Stimulated activated CD8-positive, alpha-beta memory T cell treated with anti-CD3 and anti-CD28 coated beads, Interleukin-12 subunit alpha, Interleukin-12 subunit beta, amount 100 ng/mL, for 24 hours (primary cell): ENCODE measurements around the gene NCK2.

Source experiments
- DNase-seq: peaks from one replicate; pipeline ENCODE4 v3.0.0-alpha.2; 2020; ENCODE audit errors: extremely low read depth

NCK2 gene

DNA sequence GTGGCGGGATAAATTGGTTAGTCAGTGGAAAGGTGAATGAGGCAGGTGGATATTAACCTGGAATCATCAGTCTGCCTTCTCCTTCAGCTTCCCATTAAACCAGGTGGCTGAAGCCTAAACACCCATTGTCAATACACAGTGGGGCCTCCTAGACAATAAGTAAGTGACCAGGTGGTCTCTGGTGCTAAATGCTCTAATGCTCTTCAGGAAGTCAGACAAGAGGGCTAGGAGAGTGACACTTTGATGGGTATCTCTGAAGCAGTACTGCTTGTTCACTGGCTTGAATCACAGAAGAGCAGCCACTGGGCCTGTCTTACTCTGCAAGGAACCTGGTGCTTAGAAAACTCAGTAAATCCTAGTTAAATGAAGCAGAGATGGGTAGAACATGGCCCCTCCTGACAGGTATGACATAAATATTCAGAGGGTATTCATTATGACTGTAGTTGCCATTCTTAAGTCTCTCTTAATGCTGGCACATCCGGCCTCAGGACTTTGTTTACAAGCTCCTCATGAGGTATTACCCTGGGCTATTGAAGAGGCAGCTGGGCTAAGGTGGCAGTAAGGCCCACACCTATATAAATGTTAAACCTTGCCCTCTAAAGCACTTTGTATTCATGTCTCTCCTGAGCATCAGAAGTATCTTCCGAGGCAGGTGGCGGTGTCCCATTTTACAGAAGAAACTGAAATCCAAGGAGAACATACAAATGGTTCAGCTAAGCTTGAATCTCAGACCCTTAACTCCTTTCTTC is 104.9 kb downstream of the NCK2 start:
- DNase-seq, result no peak

DNA sequence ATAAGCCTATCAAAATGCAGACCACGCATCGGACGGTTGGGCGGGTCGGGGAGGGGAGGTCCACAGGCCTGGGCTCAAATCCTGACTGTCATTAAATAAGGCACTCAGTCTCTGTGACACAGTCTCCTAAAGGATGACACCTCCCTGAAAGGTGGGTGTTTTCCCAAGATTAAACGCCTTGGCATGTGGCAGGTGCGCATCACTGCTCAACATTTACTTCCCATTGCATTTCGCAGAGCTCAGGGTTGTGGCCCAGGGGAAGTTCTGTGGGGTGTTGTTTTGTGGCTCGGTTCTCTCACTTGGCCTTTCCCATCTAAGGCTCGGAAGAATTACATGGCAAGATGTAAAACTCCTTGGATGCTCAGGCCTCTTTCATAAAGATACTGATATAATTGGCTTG is 107.4 kb downstream of the NCK2 start:
- no peak for DNase-seq

DNA sequence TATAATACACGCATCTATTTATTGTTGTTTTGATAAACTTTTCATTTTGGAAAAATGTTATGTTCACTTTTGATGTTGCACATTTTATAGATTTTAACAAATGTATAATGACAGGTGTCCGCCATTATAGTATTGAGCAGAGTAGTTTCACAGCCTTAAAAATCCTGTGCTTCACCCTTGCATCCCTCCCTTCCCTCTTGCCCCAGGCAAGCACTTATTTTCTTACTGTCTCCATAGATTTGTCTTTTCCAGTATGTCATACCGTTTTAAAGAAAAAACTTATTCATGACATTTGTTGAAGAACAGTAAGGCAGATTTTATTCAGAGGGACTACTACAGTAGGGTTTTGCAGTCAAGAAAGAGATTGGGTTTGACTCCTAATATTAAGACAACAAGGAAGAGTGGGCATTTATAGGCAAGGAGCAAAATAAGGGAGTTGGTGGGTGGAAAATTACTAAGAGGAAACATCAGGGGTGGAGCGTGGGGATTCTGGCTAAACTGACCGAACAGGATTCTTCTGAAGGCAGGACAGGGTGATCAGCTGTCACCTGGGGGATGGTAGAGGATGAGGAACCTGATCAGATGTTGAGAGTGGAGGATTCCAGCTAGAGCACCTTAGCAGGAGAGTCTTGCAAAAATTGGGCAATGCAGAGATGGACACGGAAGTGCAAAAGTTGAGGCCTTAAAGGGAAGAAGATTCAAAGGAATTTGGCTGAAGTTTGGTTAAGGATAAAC is 108.8 kb downstream of the NCK2 start:
- DNase-seq, result no peak

DNA sequence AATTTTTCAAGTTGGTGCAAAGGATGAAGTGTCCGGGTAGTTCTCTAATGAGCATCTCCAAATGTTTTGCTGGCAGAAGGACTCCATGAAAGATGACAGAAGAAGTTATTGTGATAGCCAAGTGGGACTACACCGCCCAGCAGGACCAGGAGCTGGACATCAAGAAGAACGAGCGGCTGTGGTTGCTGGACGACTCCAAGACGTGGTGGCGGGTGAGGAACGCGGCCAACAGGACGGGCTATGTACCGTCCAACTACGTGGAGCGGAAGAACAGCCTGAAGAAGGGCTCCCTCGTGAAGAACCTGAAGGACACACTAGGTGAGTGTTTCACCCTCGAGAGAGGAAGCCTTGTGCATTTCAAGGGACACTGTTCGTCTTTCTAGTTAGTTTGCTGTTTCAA is 110.3 kb downstream of the NCK2 start:
- no peak for DNase-seq

DNA sequence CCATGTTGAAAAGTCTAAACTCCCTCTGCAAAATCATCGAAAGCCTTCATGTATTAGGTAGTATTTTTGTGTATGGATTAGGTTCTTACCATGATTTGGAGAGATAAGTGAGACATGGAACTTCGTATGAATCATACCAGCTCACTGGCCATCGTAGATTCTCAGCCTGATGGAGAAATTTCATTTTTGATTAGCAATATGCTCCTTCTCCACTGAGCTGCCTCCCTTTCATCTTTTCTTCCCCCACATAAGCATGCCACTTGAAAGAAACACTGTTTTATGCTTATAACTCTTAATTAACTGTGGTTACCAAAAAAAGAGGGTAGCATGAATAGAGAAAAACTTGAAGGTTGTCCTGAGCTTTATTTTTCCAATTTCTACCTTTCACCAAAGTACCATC is 111.9 kb downstream of the NCK2 start:
- DNase-seq, result no peak

DNA sequence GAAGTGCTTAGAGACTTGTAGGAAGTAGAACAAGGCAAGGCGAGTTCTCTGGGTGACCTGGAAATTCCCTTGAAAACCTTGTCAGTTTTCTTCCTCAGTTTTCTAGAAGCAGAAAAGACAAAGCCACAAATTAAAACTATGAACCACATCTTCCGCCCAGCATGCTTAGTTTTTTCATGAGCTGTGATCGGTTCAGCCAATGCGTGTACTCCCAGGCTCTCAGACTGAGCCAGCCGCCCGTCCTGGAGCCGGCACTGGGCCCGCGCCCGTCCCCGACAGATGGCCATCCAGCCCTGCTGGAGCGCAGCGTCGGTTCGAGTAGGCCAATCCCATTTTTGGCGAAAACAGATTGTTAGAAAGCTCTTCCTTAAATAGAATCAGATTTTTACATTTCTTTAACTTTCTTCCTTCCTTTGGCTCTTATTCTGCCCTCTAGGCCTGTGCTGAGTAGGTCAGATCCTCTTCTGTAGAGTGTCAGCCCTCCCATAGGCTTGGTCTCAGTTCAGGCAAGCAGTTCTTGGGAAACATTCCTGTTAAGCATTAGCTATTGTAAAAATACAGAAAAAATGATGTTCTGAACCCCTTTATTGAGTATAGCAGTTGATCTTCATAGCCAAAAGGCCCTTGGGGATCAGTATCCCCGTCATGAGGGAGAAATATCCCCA is 112.5 kb downstream of the NCK2 start:
- DNase-seq, result no peak

DNA sequence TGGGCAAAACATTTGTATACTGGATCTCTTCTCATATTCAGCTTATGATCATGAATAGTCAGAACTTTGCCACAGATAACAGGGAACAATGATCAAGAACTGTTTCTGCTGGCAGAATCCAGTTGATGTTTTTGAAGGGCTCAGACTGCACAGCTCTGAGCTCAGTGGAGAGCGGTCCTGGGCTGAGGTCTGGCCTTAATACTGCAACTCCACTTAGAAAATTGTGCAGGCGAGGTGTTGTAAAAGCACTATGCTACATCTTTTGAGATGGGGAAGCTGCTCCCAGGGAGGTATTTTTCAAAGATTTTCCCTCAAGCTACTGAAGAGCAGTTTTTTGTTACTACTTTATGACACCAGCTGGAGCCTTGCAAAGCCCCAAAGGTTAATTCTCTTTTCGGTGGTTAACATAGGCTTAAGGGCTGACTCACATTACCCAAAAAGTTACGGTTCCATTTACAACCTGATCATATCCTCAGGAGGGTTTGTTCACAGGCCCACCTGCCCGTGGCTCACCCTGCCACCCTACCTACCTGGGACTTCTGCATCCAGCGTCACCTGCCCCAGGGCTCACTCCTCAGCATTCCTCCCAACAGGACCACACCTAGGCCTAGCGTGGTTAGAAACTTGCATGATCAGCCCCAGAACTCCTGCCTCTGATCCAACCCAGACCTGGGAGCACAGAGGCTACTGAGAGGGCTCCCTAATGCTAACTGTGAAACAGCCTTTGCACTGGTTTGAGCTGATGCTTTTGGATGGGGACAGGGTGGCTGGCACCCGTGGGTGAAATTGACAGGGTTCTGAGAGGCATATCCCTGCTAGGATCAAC is 114.4 kb downstream of the NCK2 start:
- no peak for DNase-seq

DNA sequence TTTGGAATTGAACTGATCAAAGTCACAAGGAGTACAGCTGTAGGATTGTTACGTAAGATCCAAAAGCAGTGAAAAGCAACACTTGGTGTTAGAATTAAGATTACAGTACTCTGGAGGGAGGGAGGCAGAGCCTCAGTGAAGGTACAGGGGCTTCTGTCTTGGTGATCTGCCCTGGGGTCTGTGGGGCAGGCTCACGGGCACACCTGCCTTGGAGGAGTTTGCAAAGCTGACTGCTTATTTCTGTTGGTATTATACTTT is 114.9 kb downstream of the NCK2 start:
- no peak for DNase-seq

DNA sequence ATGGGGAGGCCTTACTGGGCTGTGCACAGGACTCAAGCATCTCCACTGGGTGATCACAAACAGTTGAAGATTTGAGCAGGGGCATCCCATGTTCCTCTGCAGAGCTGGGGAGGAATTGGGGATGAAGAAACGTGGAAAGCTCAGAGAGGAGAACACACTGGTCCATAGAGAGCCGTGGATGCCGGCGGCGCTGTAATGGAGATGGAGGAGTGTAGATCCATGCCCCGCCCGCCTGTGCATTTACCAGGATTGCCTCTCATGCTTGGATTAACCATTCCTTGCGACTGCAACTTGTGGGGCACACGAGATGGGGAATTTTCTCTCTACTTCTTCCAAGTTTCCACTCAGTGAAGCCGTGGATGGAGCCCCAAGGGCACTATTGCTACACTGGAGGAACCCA is 115.9 kb downstream of the NCK2 start:
- DNase-seq, result no peak

DNA sequence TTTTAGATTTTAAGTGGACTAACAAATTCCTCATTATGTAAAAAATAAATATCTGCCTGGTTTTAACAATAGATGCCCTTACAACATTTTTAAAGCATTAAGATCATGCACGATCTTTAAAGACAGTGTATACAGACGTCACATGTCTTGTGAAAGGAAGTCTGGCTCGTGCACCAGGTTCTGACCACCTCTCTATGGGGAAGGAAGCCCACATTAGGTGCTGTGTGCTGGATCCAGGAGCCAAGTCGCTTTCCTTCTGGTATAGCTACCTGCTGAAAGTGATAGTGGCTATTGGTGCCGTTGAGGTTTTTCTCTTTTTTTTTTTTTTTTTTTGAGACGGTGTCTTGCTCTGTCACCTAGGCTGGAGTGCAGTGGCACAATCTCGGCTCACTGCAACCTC is 116.5 kb downstream of the NCK2 start:
- DNase-seq, result no peak

DNA sequence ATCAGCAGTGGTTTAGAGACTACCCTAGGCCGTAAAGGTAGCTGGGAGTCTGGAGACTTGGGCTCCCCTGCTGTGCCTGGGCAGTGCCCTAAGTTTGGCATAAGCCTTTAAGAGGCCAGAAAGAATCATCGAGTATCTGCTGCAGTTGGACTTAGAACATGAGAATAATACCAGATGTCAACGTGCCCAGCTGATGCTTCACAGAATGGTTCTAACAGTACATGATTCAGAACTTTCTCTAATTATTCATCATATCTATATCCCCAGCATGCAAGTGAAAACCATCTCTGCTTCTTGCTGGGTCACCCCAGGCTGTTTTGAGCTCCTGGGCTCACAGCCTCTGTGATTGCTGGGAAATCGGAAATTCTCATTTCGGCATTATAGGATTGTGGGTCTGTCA is 118.1 kb downstream of the NCK2 start:
- DNase-seq, result no peak

DNA sequence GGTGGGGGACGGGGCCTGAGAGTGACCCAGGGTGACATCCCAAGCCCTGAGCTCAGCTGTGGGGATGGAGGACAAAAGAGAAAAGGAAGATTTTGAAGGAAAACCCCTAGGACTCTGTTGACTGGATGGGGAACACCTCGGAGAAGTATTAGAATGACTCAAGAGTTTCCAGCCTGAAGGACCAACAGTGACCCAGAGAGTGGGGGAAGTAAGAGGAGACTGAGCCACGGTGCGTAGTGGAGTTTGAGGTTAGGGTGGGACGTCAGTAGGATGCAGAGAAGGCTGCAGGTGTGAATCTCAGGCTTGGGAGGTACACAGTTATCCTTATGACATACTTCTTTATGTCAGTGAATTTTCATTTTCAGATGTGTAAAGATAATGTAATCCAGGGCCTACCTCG is 119.5 kb downstream of the NCK2 start:
- no peak for DNase-seq

DNA sequence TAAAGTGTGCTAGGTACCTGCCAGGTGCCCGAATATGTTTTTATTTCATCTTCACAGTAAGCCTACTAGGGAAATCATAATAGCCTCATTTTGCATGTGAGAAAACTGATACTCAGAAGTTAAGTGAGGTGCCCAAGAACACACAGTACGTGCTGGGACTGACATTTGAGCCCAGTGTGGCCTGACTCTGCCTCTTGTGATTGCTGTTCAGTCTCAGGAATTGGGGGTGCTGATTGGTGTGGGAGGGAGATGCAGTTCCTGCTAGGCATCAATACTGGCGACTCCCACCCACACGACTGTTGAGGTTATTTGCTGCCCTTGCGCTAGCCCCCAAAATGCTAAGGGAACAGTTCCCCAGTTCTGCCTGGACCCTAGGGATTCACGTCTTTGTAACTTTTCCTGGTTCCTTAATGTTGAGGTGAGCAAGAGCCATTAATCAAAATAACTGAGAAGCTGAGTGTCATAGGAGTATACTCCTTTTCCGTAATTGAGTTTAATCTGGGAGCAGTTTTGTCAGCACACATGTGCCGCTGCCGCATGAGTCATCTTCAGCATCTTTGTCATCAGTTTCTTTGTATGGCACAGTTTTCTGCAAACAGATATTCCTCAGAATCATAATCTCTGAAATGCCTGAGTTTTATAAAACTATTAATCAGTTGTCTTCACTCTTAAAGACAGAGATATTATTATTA is 120.7 kb downstream of the NCK2 start:
- DNase-seq, result no peak

DNA sequence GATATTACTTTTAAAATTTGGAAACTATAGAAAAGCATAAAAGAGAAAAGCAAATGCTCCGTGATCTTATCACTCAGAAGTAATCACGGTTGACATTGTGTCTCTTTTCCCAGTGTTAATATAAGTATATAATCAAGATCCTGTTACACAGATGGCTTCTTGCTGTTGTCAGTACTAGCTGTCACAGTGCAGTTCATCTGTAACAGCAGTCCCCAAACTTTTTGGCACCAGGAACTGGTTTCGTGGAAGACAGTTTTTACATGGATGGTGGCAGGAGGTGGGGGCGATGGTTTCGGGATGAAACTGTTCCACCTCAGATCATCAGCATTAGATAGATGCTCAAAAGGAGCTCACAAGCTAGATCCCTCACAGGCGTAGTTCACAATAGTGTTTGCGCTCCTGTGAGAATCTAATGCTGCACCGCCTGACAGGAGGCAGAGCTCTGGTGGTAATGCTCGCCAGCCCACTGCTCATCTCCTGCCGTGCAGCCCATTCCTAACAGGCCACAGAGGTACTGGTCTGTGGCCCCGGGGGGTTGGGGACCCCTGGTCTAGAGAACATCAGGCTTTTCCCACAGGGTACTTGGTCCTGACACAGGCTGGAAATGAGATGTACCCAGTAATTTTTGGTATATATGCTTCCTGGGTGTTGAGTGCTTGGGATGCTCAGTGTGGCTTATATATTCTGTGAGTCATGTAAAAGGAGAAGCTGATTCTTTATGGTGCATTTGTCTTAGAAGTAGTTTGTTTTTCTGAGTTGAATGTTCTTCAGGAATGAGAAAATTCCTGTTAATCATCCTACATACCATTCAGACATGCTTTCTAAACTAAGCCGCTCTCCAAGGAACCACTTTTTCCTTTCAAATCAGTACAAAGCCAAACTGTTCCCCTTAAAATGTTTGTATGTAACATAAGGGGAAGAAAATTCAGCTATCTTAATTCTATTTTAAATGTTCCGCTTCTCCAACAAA is 121.8 kb downstream of the NCK2 start:
- no peak for DNase-seq

DNA sequence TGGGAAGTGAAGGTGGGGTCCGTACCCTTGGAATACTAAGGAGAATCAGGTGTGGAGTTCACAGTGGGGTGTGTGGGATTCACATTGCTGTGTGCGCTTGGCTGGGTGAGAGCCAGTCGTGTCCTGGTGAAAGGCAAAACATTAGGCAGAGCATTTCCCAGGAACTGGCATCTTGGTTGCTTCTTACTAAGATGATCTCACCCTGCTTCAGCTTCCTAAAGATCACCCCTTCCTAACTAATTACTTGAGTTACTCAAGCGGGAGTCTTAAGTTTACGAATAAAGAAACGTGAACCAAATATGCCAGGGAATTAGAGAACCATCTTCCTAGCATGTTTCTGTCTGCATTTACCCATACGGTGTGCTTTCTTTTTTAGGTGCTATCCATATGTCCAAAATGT is 122.9 kb downstream of the NCK2 start:
- no peak for DNase-seq

DNA sequence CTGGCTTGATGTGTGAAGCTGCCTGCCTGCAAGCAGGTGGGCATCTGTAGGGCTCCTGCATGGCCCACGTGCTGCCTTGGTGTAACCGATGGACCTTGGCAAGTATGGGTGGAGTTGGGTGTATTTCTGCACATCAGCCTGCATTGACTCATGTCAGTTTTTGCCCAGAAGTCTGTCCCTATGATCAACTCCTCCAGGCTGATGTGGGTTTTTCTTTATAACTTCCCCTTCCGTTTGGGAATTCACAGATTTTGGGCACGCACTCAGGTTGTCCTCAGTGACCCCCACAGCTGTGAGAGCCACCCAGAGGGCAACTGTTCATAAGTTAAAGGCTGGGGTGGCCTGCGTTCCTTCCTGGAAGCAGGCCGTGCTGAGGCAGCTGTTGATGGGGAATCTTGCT is 123.3 kb downstream of the NCK2 start:
- no peak for DNase-seq

DNA sequence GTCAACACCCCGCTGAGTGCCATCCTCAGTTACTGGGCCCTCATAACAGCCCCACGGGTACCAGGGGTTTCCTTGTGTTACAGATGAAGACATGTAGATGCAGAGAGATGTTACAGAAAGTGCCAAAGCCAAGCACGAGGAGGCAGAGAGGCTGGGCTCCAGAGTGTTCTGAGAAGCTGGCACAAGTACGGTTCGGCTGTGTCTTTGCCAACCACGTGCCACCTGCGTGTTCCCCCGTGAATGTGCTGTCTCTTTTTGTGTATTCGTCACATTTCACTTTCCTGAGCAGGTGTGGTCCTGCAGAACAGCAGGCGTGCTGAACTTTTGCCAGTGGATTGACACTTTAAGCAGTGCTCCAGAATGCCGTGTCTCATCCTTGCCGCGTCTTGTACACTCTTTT is 124.6 kb downstream of the NCK2 start:
- DNase-seq, result no peak

DNA sequence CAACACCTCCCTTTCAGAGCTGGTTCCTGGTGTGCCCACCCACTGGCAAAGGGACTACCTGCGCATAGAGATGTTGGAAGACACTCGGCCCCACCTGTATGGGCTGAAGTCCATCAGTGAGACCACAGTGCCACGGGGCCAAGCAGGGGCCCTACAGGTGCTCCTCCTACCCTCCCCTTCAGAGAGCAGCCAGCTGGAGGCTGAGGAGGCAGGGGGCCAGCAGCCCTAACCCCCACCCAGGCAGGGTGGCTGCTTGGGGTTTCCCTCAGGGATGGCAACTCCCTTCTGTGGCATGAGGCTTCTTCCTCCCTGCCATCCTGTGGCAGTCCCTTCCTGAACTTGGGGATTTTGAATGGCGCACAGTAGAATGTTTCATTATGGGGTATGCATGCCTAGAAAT is 125.3 kb downstream of the NCK2 start:
- DNase-seq, result no peak

DNA sequence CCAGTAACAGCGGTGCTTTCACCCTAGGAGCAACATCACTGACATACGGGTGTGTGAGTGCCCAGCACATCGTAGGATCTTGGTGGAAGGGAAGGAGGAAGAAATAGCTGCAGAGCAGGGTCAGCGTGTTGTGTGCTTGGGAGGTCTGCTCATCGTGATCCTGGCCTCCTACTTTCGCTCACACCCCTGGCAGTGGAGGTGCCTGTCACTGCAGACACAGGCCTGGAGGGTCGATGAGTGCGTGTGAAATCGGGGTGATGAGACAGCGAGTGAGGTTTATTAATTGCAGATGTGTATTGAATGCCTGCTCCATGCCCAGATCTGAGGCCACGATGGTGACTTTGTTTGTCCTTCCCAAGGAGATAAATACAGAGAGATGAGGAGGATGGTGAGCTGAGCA is 126.1 kb downstream of the NCK2 start:
- DNase-seq, result no peak

DNA sequence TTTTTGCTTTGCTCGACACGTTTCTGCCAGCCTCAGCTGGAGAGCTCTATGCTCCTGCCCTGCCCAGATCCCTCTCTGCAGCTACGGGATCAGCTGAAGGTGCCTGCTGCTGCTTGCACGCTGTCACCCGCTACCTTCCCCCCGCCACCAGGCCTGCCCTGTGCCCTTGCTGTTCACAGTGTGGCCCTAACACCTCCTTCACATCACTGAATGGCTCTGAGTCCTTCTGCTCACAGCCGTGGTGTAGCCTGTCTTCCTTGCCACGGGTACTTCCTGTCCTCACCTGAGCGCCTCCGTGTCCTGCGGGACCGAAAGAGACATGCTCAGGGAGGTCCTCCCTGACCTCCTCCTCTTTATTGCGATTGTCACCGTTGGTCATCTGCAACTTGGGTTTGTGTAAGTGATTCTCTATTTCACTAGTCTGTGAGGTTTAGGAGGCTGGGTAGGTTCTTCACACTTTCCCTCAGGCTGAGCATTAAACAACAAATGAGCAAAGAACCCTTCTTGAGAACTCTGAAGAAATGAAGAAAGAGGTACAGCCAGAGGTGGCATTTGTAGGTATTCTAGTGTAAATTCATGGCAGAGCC is 127.5 kb downstream of the NCK2 start:
- DNase-seq, result no peak
